Coronary artery (tissue), 2 donors: Measurements from ENCODE around the gene RNASET2.

Experiments used
- DNase-seq: peaks from one replicate; pipeline ENCODE4 v3.0.0-alpha.2; 2017; ENCODE audit warnings: low spot score
- H3K27ac ChIP-seq, 2 donors: fragments of 200-600 bp; sonication (generic); one replicate each; pipeline ENCODE4 v1.5.1; 2016 to 2019
- H3K4me3 ChIP-seq: fragments of 200-600 bp; sonication (generic); 2 replicates; pipeline ENCODE4 v1.5.1; 2016; ENCODE audit warnings: mild to moderate bottlenecking, moderate library complexity
- CTCF ChIP-seq: fragments of 200-600 bp; sonication (generic); IDR thresholded peaks from one replicate; pipeline ENCODE4 v1.5.1; 2019; ENCODE audit warnings: antibody characterized with exemption

Gene RNASET2

GRCh38 chr6:166958926-166959861 is 2.8 kb upstream of the RNASET2 start:
- no peak overlapping the region for H3K4me3 ChIP-seq
- peak overlapping the region in 1 of 2 donors; percentile 48 for H3K27ac ChIP-seq
- TF ChIP-seq CTCF: no peak
- DNase-seq: no peak

GRCh38 chr6:166957805-166958076 is 1.4 kb upstream of the RNASET2 start:
- TF ChIP-seq CTCF: no peak
- H3K4me3 ChIP-seq: no peak overlapping the region
- H3K27ac ChIP-seq: peak overlapping the region in 1 of 2 donors; percentile 91
- no peak for DNase-seq

GRCh38 chr6:166957087-166957804 is 896 bp upstream of the RNASET2 start:
- no peak for DNase-seq
- Histone ChIP-seq H3K4me3 (peak overlapping the region; percentile 82), H3K27ac (peak overlapping the region; percentile 87 to 91)
- TF ChIP-seq CTCF: no peak

- H3K4me3 ChIP-seq: peak overlapping the region; percentile 82
- DNase-seq: no peak
- H3K27ac ChIP-seq: peak overlapping the region; percentile 87 to 91
- no peak for TF ChIP-seq CTCF
Observed at GRCh38 chr6:166955865-166956443, 396 bp downstream of the RNASET2 start.

- peak overlapping the region; percentile 87 to 91 for H3K27ac ChIP-seq
- H3K4me3 ChIP-seq: peak overlapping the region; percentile 82
- DNase-seq: no peak
- no peak for TF ChIP-seq CTCF
Observed at GRCh38 chr6:166955121-166955864, 1.1 kb downstream of the RNASET2 start.

- H3K4me3 ChIP-seq: no peak overlapping the region
- no peak for DNase-seq
- TF ChIP-seq CTCF: no peak
- no peak overlapping the region for H3K27ac ChIP-seq
Observed at GRCh38 chr6:166954118-166954713, 2.1 kb downstream of the RNASET2 start.
